ENCODE results near the gene C17orf107.

- TF ChIP-seq CTCF (IDR thresholded peaks at IDR 0.05; ENCODE audit: poor library complexity): no peak
- TF ChIP-seq EZH2phosphoT487 (IDR thresholded peaks at IDR 0.05; ENCODE audit: low read depth, severe bottlenecking, unreplicated experiment): no peak
- no peak for TF ChIP-seq EZH2 (IDR thresholded peaks at IDR 0.05; ENCODE audit: borderline replicate concordance)
Measured at GRCh38 chr17:4945944-4946280, 46.6 kb downstream of the C17orf107 start.

All from hepatocyte (in vitro differentiated cells).